Fibroblast of the aortic adventitia (primary cell): ENCODE results near the gene MRPL4. TPM values are rescaled to one million over a fixed set of nuclear protein-coding genes. Genes with fewer than 3 reads are reported as not detected.

Experiments used
- DNase-seq: peaks from one replicate; pipeline ENCODE4 v3.0.0-alpha.2; 2010; ENCODE audit warnings: low read depth
- H3K4me3 ChIP-seq: 2 replicates; pipeline ENCODE4 v1.5.1; 2011; ENCODE audit warnings: low read depth, mild to moderate bottlenecking, control low read depth, low read length, moderate library complexity
- total RNA-seq: library from RNA; depleted of rRNA; stranded (reverse); fragments of >200 nt; gene quantifications from 2 replicates; pipeline ENCODE4 v1.2.3, GENCODE V29; 2012; ENCODE audit warnings: low replicate concordance
- TF ChIP-seq, protein P1 (sequence below): IDR thresholded peaks from 2 replicates; pipeline ENCODE4 v1.5.1; 2011; ENCODE audit warnings: mild to moderate bottlenecking, low read length, control low read depth, inconsistent platforms; ENCODE audit not compliant: insufficient read depth

MRPL4 gene
- total RNA-seq, 1 donor: 33.9 TPM

DNA sequence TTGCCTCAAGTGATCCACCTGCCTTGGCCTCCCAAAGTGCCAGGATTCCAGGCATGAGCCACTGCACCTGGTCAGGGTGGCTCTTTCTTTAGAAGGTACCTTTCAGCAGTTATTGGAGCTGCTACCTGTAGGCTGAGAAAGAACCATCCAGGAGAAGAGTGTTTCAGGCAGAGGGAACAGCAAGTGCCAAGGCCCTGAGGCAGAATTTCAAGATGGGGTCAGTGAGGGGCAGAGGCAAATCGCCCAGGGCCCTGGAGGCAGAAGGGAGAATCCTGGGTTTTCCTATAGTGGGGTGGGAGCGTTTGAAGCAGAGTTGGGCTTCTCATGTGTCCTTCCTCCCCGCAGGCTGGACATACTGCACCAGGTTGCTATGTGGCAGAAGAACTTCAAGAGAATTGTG is 2.2 kb downstream of the MRPL4 start:
- no peak for DNase-seq
- TF ChIP-seq, protein P1, sequence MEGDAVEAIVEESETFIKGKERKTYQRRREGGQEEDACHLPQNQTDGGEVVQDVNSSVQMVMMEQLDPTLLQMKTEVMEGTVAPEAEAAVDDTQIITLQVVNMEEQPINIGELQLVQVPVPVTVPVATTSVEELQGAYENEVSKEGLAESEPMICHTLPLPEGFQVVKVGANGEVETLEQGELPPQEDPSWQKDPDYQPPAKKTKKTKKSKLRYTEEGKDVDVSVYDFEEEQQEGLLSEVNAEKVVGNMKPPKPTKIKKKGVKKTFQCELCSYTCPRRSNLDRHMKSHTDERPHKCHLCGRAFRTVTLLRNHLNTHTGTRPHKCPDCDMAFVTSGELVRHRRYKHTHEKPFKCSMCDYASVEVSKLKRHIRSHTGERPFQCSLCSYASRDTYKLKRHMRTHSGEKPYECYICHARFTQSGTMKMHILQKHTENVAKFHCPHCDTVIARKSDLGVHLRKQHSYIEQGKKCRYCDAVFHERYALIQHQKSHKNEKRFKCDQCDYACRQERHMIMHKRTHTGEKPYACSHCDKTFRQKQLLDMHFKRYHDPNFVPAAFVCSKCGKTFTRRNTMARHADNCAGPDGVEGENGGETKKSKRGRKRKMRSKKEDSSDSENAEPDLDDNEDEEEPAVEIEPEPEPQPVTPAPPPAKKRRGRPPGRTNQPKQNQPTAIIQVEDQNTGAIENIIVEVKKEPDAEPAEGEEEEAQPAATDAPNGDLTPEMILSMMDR: no peak
- no peak overlapping the region for H3K4me3 ChIP-seq

DNA sequence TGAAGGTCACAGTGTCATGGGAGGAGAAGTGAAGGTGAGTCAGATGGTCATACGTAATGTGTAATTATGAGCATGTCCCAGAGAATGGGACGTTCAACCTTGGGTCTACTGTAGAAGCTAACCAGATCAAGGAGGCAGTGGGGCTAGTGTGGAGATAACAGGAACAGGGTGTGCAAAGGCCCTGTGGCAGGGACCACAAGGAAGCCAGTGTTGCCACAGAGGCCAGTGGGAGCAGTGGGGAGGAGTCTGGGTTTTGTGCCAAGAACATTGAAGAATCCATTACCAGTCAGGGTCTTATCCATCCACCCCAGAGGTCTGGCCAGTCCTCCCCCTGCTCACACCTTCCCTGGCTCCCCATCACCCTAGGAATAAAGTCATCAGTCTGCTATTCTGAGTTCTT is 3.3 kb downstream of the MRPL4 start:
- DNase-seq: no peak
- H3K4me3 ChIP-seq: no peak overlapping the region
- TF ChIP-seq, protein P1: no peak

DNA sequence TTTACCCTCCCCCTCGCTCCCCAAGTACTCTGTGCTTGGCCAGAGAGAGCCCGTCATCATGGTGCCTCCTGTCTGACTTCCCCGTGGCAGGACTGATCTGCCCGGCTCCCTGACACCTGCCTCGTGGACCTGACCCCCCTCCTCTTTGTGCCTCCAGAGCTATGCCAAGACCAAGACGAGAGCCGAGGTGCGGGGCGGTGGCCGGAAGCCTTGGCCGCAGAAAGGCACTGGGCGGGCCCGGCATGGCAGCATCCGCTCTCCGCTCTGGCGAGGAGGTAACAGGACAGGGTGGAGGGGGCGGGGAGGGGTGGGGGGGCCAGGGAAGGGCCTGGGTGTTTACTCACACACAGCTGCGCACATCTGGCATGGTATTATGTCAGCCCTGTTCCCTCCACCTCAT is 4.5 kb downstream of the MRPL4 start:
- no peak overlapping the region for H3K4me3 ChIP-seq
- TF ChIP-seq, protein P1: no peak
- no peak for DNase-seq

DNA sequence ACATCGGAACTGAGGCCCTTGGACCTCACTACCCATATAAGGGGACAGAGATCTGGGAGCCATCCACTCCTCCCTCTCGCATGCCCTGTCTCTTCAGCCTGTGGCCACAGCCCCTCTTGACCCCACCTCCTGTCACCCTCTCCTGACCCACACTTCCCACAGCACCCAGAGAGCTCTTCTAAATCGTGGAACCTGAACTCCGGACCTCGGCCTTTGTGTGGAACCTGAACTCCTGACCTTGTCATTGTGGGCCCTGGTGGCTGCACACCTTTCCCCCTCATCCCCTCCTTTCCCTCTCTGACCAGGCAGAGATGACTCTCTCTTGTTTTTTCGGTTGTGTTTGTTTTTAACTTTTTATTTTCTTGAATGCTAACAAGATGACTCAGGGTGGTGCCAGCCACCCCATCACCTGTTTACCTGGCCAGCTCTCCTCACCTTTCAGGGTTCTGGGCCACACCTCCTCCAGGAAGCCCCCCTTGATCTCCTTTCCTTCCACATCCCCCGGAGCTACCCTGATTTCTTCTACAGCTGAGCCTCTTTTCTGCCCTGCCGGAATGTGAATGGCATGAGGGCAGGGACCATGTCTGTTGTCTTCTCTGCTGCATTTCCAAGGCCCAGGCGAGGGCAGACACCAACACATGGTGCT is 5.1 kb downstream of the MRPL4 start:
- TF ChIP-seq, protein P1: no peak
- no peak overlapping the region for H3K4me3 ChIP-seq
- no peak for DNase-seq

DNA sequence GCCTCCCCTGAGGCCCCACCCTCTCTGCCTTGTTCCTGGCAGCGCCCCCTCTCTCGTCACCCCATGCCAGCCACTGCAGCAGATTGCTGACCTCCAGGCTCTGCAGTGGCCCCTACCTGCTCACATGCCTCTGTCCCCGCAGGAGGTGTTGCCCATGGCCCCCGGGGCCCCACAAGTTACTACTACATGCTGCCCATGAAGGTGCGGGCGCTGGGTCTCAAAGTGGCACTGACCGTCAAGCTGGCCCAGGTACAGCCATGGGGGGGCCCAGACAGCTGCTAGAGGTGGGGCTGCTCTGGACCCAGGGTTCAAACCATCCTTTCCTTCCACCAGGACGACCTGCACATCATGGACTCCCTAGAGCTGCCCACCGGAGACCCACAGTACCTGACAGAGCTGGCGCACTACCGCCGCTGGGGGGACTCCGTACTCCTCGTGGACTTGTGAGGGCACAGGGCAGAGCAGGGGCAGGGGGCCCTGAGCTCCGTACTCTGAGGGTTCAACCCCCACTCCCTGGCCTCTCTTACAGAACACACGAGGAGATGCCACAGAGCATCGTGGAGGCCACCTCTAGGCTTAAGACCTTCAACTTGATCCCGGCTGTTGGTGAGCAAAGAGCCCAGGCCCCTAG is 6.2 kb downstream of the MRPL4 start:
- no peak for DNase-seq
- no peak overlapping the region for H3K4me3 ChIP-seq
- TF ChIP-seq, protein P1: no peak

DNA sequence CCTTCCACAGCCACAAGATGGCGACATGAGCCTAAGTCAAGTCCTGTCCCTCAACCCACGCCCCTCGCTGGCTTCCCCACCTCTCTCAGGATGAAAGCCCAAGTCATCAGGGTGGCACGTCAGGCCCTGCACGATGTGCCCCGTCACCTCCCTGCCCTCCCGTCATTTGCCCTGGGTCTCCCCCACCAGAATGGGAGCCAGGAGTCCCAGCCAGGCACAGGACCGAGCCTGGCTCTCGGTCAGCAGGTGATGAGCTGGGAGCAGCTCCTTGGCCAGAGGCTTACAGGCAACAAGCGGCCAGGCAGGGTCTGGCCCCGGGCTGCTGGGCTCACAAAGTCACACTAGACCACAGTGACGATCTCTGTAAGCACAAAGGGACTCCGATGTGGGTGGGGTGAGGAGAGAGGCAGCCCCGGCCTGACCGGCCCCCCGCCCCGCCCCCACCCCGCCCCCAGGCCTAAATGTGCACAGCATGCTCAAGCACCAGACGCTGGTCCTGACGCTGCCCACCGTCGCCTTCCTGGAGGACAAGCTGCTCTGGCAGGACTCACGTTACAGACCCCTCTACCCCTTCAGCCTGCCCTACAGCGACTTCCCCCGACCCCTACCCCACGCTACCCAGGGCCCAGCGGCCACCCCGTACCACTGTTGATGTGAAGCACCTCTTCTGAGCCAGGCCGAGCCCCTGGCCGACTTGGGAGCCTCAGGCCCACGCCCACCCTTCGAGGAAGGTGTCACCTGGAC is 7.3 kb downstream of the MRPL4 start:
- no peak overlapping the region for H3K4me3 ChIP-seq
- peak; percentile 85 for DNase-seq
- TF ChIP-seq, protein P1: peak; percentile 78
